A673 (cell line): ENCODE measurements around the gene DCAF15. TPM values are rescaled to one million over a fixed set of nuclear protein-coding genes. Genes with fewer than 3 reads are reported as not detected.

ENCODE experiments used
- BruUV-seq: library from RNA; stranded (reverse); fragments of 400-500 nt; replicated peaks from 2 replicates; lab custom pipeline; 2021; lab: Mats Ljungman, UMichigan
- CTCF ChIA-PET: fragments of 300-600 bp; sonication (Branson Sonifier 250); formaldehyde crosslinking; loops from one replicate; lab custom pipeline; 2022; ENCODE audit warnings: antibody characterized with exemption; lab: Charles Lee
- POLR2A ChIA-PET: fragments of 300-600 bp; sonication (Branson Sonifier 250); formaldehyde crosslinking; loops from one replicate; lab custom pipeline; 2022; ENCODE audit warnings: antibody characterized with exemption; ENCODE audit not compliant: low non-redundant PET; lab: Charles Lee
- DNase-seq: peaks from one replicate; pipeline ENCODE4 v3.0.0-alpha.2; 2015; ENCODE audit warnings: low spot score
- H3K27ac ChIP-seq: fragments of 200-600 bp; sonication (generic); 2 replicates; pipeline ENCODE4 v1.5.1; 2016; ENCODE audit warnings: mixed run types, low read depth, mild to moderate bottlenecking, mixed read lengths, antibody characterized with exemption, low read length; ENCODE audit not compliant: poor library complexity, severe bottlenecking
- H3K27me3 ChIP-seq: fragments of 200-600 bp; sonication (generic); replicated peaks from 2 replicates; pipeline ENCODE4 v1.6.1; 2017; ENCODE audit warnings: mixed run types, low read depth, mild to moderate bottlenecking, mixed read lengths, antibody characterized with exemption, low read length; ENCODE audit not compliant: insufficient read depth, poor library complexity
- H3K36me3 ChIP-seq: fragments of 200-600 bp; sonication (generic); 2 replicates; pipeline ENCODE4 v1.6.1; 2016; ENCODE audit warnings: mixed run types, mild to moderate bottlenecking, mixed read lengths, antibody characterized with exemption, low read length; ENCODE audit not compliant: insufficient read depth, poor library complexity, severe bottlenecking
- H3K4me1 ChIP-seq: fragments of 200-600 bp; sonication (generic); 2 replicates; pipeline ENCODE4 v1.6.1; 2017; ENCODE audit warnings: mixed run types, mild to moderate bottlenecking, mixed read lengths, antibody characterized with exemption, low read length; ENCODE audit not compliant: insufficient read depth, poor library complexity, severe bottlenecking
- H3K4me3 ChIP-seq: fragments of 200-600 bp; sonication (generic); 2 replicates; pipeline ENCODE4 v1.5.1; 2016; ENCODE audit warnings: low read depth, mixed run types, mild to moderate bottlenecking, mixed read lengths, low read length; ENCODE audit not compliant: poor library complexity, severe bottlenecking
- H3K9me3 ChIP-seq: fragments of 200-600 bp; sonication (generic); 2 replicates; pipeline ENCODE4 v1.6.1; 2016; ENCODE audit warnings: mixed run types, low read depth, mild to moderate bottlenecking, mixed read lengths, antibody characterized with exemption, low read length; ENCODE audit not compliant: poor library complexity, severe bottlenecking
- CTCF ChIP-seq: fragments of 300-800, 200-600 bp; sonication (generic); conservative IDR thresholded peaks from 2 replicates; pipeline ENCODE4 v1.5.1; 2017; ENCODE audit warnings: low read depth, mild to moderate bottlenecking, antibody characterized with exemption, low read length, moderate library complexity, mixed read lengths
- EZH2 ChIP-seq: fragments of 200-600 bp; sonication (generic); IDR thresholded peaks from 2 replicates; pipeline ENCODE4 v1.6.1; 2017; ENCODE audit warnings: borderline replicate concordance, low read depth, mild to moderate bottlenecking, mixed read lengths, antibody characterized with exemption, low read length; ENCODE audit not compliant: poor library complexity, severe bottlenecking
- intact Hi-C: fragments of 100-400 bp; cut with micrococcal nuclease; formaldehyde crosslinking; loops from one replicate; pipeline ENCODE4 v1.10.0; 2022; ENCODE audit not compliant: unreplicated experiment
- total RNA-seq: library from RNA; stranded (reverse); gene quantifications from 2 replicates; pipeline ENCODE4 v1.2.3, GENCODE V29; 2021

DCAF15 gene
- total RNA-seq, 1 experiment from 2014 or later: 65.4 TPM

- TF ChIP-seq EZH2 (no peak), CTCF (no peak)
- TSS peak; percentile 90 for BruUV-seq
- peaks cover 11% of the 10 kb centered on the region for H3K4me1 ChIP-seq
- peak overlapping the region; percentile 91 for H3K4me3 ChIP-seq
- intact Hi-C loops: loop anchor here (5.0 kb wide), 1 partner anchor 65 kb away; the partner anchor contains the start of gene MISP3
- no peaks in the 10 kb centered on the region for H3K27me3 ChIP-seq
- no peak for DNase-seq
- no peaks in the 10 kb centered on the region for H3K36me3 ChIP-seq
- H3K9me3 ChIP-seq: no peaks in the 10 kb centered on the region
- POLR2A ChIA-PET: no interaction called here
- H3K27ac ChIP-seq: peak overlapping the region; percentile 99
- CTCF ChIA-PET: interaction anchor here (0.6 kb wide), 1 partner anchor 443 kb away, joined by 3 read pairs; no protein-coding TSS in a partner anchor
Observed at GRCh38 chr19:14006766-14007562, 54.7 kb downstream of the DCAF15 start.

Other genes with a start within 250 kb of the DCAF15 start
- gene MRI1, start 188.0 kb upstream of the DCAF15 start, total RNA-seq: 57.9 and 63.8 TPM in 2 replicates
- 137 and 140 TPM in 2 replicates for gene C19orf53, start 178.1 kb upstream of the DCAF15 start, total RNA-seq
- gene ZSWIM4, start 157.1 kb upstream of the DCAF15 start, total RNA-seq: 9.8 and 13.7 TPM in 2 replicates
- 4.9 and 7.1 TPM in 2 replicates for gene NANOS3, start 75.4 kb upstream of the DCAF15 start, total RNA-seq
- gene BRME1, start 46.4 kb upstream of the DCAF15 start, total RNA-seq: 3.2 and 4.0 TPM in 2 replicates
- 38.6 and 40.9 TPM in 2 replicates for gene CC2D1A, start 46.3 kb upstream of the DCAF15 start, total RNA-seq
- gene PODNL1, start 14.1 kb upstream of the DCAF15 start, total RNA-seq: not detected in 2 replicates
- gene RFX1, start 53.8 kb downstream of the DCAF15 start, total RNA-seq: 19.5 and 23.1 TPM in 2 replicates
- gene RLN3, start 75.6 kb downstream of the DCAF15 start, total RNA-seq: not detected in 2 replicates
- gene IL27RA, start 79.3 kb downstream of the DCAF15 start, total RNA-seq: 5.4 and 6.0 TPM in 2 replicates
- 18.5 and 21.8 TPM in 2 replicates for gene PALM3, start 109.6 kb downstream of the DCAF15 start, total RNA-seq
- 0.26 and 0.61 TPM in 2 replicates for gene MISP3, start 120.3 kb downstream of the DCAF15 start, total RNA-seq
- gene C19orf67, start 133.3 kb downstream of the DCAF15 start, total RNA-seq: not detected in 2 replicates
- gene SAMD1, start 138.2 kb downstream of the DCAF15 start, total RNA-seq: 52.9 and 56.0 TPM in 2 replicates
- 56.7 and 77.9 TPM in 2 replicates for gene PRKACA, start 165.3 kb downstream of the DCAF15 start, total RNA-seq
- gene ASF1B, start 184.1 kb downstream of the DCAF15 start, total RNA-seq: 50.0 and 54.6 TPM in 2 replicates